Measurements from ENCODE around the gene PRRC1.
"Not testable (repeated sequence)": the region's sequence is repeated elsewhere in the genome, so short reads cannot be mapped to it uniquely, and the experiment has no call there.

Gene PRRC1

DNA sequence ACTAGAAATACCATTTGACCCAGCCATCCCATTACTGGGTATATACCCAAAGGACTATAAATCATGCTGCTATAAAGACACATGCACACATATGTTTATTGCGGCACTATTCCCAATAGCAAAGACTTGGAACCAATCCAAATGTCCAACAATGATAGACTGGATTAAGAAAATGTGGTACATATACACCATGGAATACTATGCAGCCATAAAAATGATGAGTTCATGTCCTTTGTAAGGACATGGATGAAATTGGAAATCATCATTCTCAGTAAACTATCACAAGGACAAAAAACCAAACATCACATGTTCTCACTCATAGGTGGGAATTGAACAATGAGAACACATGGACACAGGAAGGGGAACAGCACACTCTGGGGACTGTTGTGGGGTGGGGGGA, 27.8 kb downstream of the PRRC1 start:
- not testable (repeated sequence) for DNase-seq (ENCODE audit: low spot score)

DNA sequence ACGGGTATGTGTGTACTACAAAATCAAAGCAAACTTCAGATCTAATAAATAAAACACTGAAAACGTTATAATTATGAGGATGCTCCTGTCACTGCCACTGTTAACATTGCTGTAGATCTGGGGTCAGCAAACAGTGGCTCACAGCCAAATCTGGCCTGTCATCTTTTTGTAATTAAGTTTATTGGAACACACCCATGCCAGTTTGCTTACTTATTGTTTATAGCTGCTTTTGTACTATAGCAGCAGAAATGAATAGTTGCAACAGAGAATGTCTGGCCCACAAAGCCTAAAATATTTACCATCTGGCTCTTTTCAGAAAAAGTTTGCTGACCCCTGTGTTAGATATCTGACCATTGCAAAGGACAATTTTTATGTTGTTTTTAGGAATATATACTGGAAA, 32.1 kb downstream of the PRRC1 start:
- DNase-seq (ENCODE audit: low spot score): no peak

DNA sequence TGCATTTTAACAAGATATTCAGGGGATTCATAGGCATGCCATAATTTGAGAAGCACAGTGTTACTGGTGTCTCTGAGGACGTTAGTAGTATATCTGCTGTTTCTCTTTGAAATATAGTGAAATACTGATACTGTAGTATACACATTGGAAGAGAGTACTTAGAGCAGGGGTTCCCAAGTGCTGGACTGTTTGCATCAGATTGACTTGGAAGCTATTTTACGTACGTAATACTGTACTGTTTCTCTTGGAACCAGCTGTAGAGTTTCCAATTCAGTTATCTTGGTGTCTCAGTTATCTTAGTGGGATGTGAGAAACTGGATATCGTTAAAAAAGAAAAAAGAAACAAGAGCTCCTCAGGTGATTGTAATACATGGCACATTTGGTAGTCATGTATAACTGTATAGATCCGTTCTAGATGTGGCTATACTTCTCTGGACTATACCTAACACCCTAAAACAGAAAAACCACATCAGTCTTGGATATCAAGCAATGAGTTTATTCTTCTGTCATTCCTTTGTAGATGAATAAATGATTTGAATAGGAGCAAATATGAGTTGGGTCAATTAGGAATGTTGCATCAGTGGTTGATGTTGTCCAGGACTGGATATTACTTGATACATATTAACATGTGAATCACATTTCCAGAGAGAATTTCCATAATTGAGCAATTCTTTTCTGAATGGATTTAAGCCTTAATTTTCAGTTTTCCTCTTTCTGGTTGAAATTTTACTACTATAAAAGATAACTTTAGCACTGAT, 33.4 kb downstream of the PRRC1 start:
- no peak for DNase-seq (ENCODE audit: low spot score)

DNA sequence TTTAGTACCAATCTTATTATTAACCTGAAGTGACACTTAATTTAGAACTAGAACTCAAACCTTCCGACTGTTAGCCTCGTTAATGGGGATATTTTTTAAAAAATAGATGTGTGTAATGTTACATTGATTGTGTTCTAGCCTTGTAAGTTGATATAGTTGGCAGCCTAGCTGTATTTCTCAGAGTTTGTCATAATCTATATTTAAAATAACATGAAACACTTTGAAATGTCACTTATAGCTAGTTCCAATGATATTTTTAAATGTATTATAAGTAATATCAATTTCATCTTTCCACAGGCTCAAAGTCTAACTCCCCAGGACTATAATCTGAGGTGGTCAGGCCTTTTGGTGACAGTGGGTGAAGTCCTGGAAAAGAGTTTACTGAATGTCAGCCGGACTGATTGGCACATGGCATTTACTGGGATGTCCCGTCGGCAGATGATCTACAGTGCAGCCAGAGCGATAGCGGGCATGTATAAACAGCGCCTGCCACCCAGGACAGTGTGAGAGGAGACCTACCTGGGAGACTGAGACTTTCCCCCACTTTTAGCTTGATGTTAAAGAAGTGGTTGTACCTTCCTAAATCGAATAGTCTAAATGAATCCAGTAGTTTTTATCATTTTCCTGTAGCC, 34.1 kb downstream of the PRRC1 start:
- DNase-seq (ENCODE audit: low spot score): no peak

DNA sequence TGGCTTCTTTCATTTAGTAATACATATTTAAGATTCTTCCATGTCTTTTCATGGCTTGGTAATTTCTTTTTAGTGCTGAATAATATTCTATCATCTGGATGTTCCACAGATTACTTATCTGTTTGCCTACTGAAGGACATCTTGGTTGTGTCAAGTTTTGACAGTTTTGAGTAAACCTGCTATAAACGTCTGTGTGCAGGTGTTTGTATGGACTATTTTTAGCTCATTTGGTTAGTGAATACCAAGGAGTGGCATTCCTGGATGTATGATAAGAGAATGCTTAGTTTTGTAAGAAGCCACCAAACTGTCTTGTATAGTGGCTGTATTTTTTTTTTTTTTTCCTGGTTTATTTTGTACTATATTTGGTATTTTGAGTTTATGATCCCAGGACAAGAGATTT, 38.4 kb downstream of the PRRC1 start:
- DNase-seq (ENCODE audit: low spot score): no peak

DNA sequence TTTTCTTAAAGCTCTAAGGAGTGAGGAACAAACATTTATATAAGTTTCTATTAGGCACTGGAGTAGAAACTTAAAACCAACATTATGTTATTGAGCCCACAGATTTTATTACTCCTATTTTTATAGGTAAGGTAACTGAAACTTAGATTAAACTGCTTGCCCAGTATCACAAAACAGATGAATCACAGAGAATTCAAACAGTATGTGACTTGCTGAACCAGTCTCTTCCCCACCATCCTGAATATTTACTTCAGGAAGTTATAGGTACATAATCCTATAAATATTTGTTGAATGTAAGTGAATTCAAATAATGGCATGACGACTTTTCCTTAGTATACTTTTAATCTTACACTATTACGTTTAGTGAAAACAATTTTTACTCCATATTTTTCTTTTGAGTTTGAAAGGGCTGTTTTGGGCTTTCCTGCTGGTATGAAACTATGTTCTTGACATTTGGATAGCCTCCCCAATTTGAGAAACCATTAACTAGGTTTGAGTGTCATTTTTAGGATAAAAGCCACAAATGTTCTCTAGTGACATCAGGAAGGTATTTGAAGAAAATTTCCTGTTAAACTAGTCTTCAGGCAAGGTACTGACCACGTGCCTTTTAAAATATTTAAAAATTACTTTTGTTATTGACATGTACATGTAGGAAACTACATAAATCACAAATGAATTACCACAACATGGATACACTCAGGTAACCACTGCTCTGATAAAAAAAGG, 39.3 kb downstream of the PRRC1 start:
- no peak for DNase-seq (ENCODE audit: low spot score)

DNA sequence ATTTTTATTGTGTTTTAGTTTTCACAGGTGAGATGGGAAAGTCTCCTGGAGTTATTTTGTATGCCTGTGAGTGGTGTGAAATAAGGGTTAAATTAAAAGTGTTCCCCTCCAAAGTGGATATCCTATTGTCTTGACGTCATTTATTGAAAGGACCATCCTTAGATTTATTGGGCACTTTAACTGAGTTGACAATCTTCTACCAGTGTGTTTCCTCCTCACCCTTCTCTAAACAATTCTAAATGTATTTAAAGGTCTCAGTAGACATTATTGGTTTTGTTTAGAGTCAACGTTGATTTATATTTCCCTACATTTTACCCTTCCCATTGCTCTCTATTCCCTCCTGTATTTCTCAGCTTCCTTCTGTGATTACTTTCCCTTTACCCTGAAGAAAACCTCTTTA, 40.8 kb downstream of the PRRC1 start:
- DNase-seq (ENCODE audit: low spot score): no peak

DNA sequence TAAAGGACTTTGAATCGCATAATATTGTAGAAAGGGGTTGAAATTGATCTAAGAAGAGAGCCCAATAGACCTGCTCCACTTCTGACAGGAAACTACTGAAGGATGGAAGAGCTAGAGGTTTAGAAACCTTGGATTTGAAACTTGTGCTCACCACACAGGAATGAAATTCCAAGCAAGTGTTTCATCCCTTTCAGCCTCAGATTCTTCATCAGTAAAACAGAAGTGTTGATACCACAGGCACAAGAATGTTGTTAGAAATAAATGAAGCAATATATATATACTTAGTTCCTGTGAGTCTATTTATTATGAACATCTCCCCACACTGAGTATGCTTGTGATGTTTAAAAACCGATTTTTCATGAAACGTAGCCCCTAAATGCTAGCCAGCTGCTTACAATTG, 43.8 kb downstream of the PRRC1 start:
- DNase-seq (ENCODE audit: low spot score): no peak

DNA sequence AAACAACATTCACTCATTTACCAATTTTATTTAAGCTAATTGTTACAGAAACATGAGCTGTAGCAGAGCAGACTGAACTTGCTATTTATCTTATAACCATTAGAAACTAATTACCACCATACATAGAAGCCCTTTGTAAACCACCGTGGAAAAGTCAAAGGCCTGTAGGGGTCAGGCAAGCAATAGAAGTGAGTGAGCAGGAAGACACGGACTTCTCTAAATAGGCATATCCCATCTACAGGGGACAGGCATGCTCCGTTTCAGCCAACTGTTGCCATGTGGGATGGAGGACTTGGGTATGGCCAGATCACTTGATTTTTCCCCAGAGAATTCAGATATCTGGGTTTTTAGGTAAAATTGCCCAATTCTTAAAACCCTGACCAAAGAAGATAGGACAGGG, 44.8 kb downstream of the PRRC1 start:
- DNase-seq (ENCODE audit: low spot score): no peak

DNA sequence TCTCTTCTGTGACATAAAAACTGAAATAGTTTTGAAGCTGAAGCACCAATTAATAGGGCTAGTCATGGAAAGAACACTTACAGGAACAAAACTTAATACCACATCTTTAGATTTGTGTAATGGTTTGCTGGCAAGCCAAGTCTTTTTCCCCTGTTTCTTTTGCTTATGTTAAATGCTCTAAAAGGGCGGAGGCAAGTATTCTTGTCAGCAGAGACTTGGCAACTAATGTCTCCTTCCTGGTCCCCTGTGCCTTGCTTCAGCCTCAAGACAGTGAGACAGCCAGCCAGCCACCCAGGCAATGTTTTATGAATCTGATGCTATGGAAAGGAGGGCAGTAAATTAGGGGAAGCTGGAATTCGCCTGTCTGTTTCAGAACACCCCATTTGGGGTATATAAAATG, 45.7 kb downstream of the PRRC1 start:
- no peak for DNase-seq (ENCODE audit: low spot score)

DNA sequence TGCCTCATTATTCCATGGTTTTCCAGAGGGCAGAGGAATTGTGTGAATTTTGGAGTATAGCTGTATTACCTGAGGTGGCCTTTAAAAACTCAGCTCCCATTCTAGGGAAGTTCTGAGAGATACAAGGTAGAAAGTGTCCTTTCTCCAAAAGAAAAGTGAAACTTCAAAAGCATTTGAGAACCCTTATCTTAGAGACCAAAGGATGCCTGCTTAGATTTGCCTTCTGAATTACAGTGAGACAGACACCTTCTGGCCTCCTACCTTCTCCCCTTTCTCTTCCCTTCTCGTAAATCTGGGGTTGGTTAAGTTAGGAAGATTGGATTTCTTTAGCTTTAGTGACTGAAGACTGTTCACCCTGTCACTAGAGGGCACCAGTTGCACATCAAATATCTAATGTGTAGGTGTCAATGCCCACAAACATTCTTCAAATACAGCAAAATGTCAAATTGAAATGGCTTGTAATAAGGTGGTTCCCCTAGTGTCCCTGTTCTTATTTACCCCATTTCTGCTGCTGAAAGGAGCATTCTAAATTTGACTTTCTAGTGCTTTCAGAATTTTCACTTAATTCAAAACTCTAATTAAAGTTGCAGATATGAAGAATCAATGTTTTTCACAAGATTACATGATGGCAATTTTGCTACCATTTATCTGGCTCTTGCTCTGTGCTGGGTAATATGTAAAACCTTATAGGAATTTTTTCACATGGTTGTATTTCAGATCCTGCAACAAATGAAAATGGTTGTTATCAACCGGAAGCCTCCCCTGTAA, 46.7 kb downstream of the PRRC1 start:
- peak; percentile 69 for DNase-seq (ENCODE audit: low spot score)

DNA sequence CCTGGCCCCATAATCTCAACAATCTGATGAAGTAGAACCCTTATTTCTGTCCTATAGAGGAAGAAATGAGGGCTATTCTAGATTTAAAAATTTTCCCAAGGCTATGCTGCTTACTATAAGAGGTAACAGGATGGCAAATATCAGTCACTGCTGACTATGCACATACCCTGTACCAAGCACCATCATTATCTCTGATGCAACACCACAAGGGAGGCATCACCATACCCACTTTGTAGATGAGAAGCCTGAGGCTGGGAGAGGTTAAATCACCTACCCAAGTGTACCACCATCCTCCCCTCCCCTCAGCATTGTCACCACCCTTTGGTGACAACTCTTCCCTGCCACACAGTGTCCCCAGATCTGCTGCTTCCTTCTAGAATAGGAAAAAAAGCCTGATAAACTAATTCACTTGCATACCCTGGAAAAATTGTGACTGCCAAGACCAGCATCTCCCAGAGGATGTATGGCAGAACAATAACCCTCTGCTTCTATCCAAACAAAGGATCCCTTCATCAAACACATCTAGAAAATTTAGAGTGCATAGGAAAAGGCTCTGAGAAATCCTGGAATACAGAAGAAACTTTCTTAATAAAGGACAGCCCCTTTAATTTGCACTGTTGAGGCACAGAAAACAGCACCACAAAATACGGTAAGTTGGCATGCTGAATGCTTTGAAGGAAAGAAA, 48.3 kb downstream of the PRRC1 start:
- DNase-seq (ENCODE audit: low spot score): no peak

DNA sequence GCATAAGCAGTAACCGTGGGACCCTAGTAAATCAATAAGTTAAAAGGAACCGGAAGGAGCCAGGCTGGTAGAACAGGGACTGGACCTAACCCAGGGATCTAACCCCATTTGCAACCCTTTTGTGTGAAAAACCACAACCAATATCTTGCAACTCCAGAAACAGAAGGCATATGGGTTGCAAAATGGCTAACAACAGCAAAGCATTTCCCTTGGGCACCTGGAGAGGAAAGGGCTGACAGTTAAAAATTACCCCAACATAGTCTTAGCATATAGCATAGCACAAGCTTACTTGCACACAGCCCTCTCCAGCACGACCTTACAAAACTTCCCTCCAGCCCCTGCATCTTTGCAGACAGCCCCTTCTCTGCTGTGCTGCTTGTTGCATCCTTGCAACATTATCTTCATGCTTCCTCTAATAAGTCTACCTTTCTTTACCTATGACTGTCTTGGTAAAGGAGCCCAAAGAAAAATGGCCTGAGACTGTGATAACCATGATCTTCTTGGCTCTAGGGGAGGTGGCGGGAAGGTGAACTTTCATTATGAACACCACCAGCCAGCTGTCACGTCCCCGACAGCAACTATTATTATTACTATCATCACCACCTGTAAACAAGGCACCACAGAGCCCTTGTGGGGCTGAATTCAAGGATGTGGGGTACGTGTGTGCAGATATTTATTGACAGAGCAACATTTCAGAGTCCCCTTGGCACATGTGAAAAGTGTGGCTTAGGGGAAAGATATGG, 49.8 kb downstream of the PRRC1 start:
- DNase-seq (ENCODE audit: low spot score): peak; percentile 26

DNA sequence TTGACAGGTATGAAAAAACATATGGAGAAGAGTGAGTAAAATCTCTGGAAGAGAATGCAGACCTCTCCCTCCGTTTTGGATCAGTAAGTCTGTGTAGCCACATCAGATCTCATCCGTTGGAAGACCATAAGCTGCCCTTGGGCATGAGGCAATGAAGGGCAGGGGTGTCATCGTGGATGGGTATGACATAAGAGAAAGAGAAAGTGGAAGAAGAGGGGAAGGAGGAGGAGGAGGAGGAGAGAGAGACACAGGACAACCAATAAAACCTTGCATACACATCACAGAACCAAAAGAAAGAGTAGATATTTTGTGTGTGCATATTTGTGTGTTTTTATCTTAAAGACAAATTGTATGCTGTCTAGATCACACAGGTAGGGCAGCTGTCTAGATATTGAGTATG, 50.7 kb downstream of the PRRC1 start:
- no peak for DNase-seq (ENCODE audit: low spot score)

DNA sequence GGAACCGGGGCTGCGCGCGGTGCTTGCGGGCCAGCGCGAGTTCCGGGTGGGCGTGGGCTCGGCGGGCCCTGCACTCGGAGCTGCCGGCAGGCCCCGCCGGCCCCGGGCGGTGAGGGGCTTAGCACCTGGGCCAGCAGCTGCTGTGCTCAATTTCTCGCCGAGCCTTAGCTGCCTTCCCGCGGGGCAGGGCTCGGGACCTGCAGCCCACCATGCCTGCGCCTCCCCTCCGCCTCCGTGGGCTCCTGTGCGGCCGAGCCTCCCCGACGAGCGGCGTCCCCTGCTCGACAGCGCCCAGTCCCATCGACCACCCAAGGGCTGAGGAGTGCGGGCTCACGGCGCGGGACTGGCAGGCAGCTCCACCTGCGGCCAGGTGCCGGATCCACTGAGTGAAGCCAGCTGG, 52.0 kb downstream of the PRRC1 start:
- not testable (repeated sequence) for DNase-seq (ENCODE audit: low spot score)

DNA sequence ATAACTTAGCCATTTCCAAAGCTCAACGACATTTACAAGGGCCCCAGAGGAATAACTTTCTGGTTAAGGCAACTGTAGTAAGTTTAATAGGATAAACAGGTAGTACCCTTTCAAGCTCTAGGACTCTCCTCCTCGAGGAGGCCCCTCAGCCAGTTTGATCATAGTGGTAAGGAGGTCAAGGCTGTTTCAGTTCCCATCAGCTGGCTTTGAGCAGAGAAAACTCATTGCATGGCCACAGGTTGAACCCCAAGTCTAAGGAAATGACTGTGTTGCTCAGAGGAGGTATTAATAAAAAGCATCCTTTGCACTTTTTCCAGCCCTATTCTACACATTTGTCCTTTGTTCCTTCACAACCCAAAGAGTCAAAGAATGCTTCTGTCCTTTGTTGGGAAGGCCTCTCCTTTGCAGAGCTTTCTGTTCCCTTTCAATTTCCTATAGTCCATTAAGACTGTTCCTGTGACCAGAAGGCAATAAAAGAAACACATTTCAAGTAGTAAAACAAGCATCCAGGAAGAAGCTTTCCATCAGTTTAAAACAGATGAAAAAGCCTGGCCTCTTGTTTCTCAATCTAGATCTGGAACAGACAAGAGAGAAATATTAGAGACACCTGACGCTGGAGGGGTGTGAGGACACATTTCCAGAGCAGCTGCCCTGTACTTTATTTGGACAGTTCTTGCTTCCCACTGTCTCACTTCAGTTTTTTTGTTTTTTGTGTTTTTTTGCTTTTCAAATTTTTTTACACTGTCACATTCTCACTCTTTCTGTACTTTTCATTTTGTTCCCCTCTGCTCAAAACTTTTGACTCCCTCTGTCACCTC, 54.1 kb downstream of the PRRC1 start:
- no peak for DNase-seq (ENCODE audit: low spot score)

DNA sequence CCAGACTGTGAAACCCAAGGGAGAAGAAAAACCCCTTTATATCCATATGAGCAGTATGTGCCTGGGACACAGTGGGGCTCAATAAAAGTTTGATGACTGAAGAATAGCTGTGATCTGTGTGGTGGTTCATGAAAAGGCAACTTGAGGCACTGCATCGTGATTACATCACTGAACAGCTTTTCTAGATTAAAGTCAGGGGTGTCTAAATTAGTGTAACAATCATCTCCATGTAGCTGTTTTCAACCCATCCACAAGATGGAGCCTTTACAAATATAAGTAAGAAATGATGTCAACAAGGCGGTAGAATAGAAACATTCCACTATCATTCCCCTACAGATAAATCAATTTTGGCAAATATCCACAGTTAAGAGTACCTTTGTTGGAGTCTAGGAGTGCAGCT, 55.5 kb downstream of the PRRC1 start:
- DNase-seq (ENCODE audit: low spot score): peak; percentile 17

DNA sequence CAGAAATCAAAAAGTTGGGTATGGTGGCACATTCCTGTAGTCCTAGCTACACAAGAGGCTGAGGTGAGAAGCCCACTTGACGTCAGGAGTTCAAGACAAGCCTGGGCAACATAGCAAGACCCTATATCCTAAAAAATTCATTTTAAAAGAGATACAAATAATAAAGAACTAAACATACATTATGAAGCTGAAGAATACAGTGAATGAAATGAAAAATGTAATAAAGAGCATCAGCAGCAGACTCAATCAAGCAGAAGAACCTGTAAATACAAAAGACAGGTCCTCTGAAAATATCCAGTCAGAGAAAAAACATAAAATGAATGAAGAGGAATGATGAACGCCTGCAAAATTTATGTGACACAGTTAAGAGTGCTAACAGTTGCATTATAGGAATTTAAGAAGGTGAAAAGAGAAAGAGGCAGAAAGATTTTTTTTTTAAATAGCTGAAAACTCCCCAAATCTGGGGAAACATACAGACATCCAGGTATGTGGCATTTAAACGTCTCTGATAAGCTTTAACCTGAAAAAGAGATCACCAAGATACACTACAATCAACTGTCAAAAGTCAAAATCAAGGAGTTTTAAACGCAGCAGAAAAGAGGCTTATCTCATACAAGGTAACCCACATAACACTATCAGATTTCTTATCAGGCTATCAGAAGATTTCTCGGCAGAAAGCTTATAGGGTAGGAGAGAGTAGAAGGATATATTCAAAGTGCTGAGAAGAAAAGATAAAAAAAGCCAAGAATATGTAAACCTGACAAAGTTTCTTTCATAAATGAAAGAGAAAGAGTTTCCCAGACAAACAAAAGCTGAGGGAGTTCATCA, 57.6 kb downstream of the PRRC1 start:
- DNase-seq (ENCODE audit: low spot score): no peak

DNA sequence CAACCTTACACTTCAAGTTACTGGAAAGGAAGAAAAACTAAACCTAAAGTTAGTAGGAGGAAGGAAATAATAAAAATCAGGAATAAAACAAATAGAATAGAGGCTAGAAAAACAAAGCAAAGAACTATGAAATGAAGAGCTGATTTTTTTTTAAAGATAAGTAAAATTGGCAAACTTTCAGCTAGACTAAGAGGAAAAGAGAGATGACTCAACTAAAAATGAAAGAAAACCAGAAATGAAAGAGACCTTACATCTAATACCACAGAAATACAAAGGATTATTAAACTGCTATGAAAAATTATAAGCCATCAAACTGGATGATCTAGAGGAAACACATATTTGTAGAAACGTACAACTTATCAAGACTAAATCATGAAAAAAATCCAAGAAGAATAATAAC, 60.0 kb downstream of the PRRC1 start:
- DNase-seq (ENCODE audit: low spot score): no peak

Measured in activated CD4-positive, alpha-beta T cell treated with anti-CD3 and anti-CD28 coated beads, Interleukin-2, Interleukin-4, amounts not matched to agents 100 ng/mL and 50 ng/mL, durations not matched to agents 16 hours and 8 hours (primary cell).